H9 (cell line): ENCODE results near the gene UBE2L5. TPM values are rescaled to one million over a fixed set of nuclear protein-coding genes. Genes with fewer than 3 reads are reported as not detected.

ENCODE experiments used
- DNase-seq: peaks from one replicate; pipeline ENCODE4 v3.0.0-alpha.2; 2017
- H2AFZ ChIP-seq: one replicate; pipeline ENCODE4 v1.6.1; 2013; ENCODE audit warnings: mild to moderate bottlenecking, low read length, control low read depth, moderate library complexity
- H2AK5ac ChIP-seq: 2 replicates; pipeline ENCODE4 v1.6.1; 2013; ENCODE audit warnings: low read length, control low read depth, mixed read lengths; ENCODE audit not compliant: insufficient read length
- H2BK120ac ChIP-seq: one replicate; pipeline ENCODE4 v1.6.1; 2013; ENCODE audit warnings: low read depth, mild to moderate bottlenecking, low read length, control low read depth, inconsistent platforms; ENCODE audit not compliant: poor library complexity, severe bottlenecking
- H2BK12ac ChIP-seq: 2 replicates; pipeline ENCODE4 v1.6.1; 2013; ENCODE audit warnings: low read length, control low read depth, mixed read lengths, low read depth; ENCODE audit not compliant: insufficient read length
- H2BK15ac ChIP-seq: 2 replicates; pipeline ENCODE4 v1.6.1; 2013; ENCODE audit warnings: low read depth, low read length, control low read depth
- H2BK20ac ChIP-seq: one replicate; pipeline ENCODE4 v1.6.1; 2013; ENCODE audit warnings: low read depth, mild to moderate bottlenecking, low read length, control low read depth, inconsistent platforms; ENCODE audit not compliant: poor library complexity, severe bottlenecking
- H2BK5ac ChIP-seq: 2 replicates; pipeline ENCODE4 v1.6.1; 2013; ENCODE audit warnings: low read length, control low read depth, mixed read lengths; ENCODE audit not compliant: insufficient read length
- H3K14ac ChIP-seq: 2 replicates; pipeline ENCODE4 v1.6.1; 2013; ENCODE audit warnings: low read length, control low read depth; ENCODE audit not compliant: insufficient read depth
- H3K18ac ChIP-seq: 2 replicates; pipeline ENCODE4 v1.6.1; 2013; ENCODE audit warnings: low read depth, mild to moderate bottlenecking, mixed read lengths, low read length, control low read depth; ENCODE audit not compliant: insufficient read length
- H3K23ac ChIP-seq: 2 replicates; pipeline ENCODE4 v1.6.1; 2013; ENCODE audit warnings: low read length, control low read depth, mixed read lengths, low read depth; ENCODE audit not compliant: insufficient read length
- H3K23me2 ChIP-seq: 2 replicates; pipeline ENCODE4 v1.6.1; 2013; ENCODE audit warnings: low read depth, mild to moderate bottlenecking, mixed read lengths, low read length, control low read depth; ENCODE audit not compliant: insufficient read length, poor library complexity, severe bottlenecking
- H3K27ac ChIP-seq: 2 replicates; pipeline ENCODE4 v1.5.1; 2013; ENCODE audit warnings: low read length, control low read depth, mixed read lengths, low read depth; ENCODE audit not compliant: insufficient read length
- H3K27me3 ChIP-seq: 2 replicates; pipeline ENCODE4 v1.6.1; 2013; ENCODE audit warnings: low read length, control low read depth, inconsistent platforms; ENCODE audit not compliant: insufficient read depth
- H3K4ac ChIP-seq: 2 replicates; pipeline ENCODE4 v1.6.1; 2013; ENCODE audit warnings: low read depth, mild to moderate bottlenecking, control low read depth, inconsistent platforms, low read length, moderate library complexity
- H3K4me1 ChIP-seq: 2 replicates; pipeline ENCODE4 v1.6.1; 2013; ENCODE audit warnings: low read length, control low read depth, inconsistent platforms; ENCODE audit not compliant: insufficient read depth
- H3K4me2 ChIP-seq: 2 replicates; pipeline ENCODE4 v1.6.1; 2013; ENCODE audit warnings: low read length, control low read depth, mixed read lengths; ENCODE audit not compliant: insufficient read length, insufficient read depth
- H3K56ac ChIP-seq: 2 replicates; pipeline ENCODE4 v1.6.1; 2013; ENCODE audit warnings: low read depth, mild to moderate bottlenecking, mixed read lengths, low read length, control low read depth; ENCODE audit not compliant: insufficient read length
- H3K79me1 ChIP-seq: 2 replicates; pipeline ENCODE4 v1.6.1; 2013; ENCODE audit warnings: low read depth, mild to moderate bottlenecking, moderate library complexity, low read length, control low read depth, inconsistent platforms; ENCODE audit not compliant: insufficient read depth, poor library complexity, severe bottlenecking
- H3K79me2 ChIP-seq: 2 replicates; pipeline ENCODE4 v1.6.1; 2013; ENCODE audit warnings: low read length, control low read depth, inconsistent platforms; ENCODE audit not compliant: insufficient read depth
- H3K9ac ChIP-seq: 2 replicates; pipeline ENCODE4 v1.6.1; 2013; ENCODE audit warnings: low read length, control low read depth, mixed read lengths; ENCODE audit not compliant: insufficient read length; ENCODE audit errors: extremely low read depth
- H3K9me3 ChIP-seq: one replicate; pipeline ENCODE4 v1.6.1; 2013; ENCODE audit warnings: low read depth, low read length, inconsistent platforms; ENCODE audit not compliant: control insufficient read depth
- H3T11ph ChIP-seq: one replicate; pipeline ENCODE4 v1.6.1; 2013; ENCODE audit warnings: mild to moderate bottlenecking, low read length, control low read depth, inconsistent platforms
- H4K20me1 ChIP-seq: one replicate; pipeline ENCODE4 v1.6.1; 2013; ENCODE audit not compliant: control insufficient read depth, insufficient read length, insufficient read depth
- H4K5ac ChIP-seq: 2 replicates; pipeline ENCODE4 v1.6.1; 2013; ENCODE audit warnings: low read depth, mild to moderate bottlenecking, mixed read lengths, low read length, control low read depth; ENCODE audit not compliant: insufficient read length
- H4K8ac ChIP-seq: replicated peaks from 2 replicates; pipeline ENCODE4 v1.6.1; 2013; ENCODE audit warnings: low read length, control low read depth, mixed read lengths, low read depth; ENCODE audit not compliant: insufficient read length
- H4K91ac ChIP-seq: 2 replicates; pipeline ENCODE4 v1.6.1; 2013; ENCODE audit warnings: low read depth, mild to moderate bottlenecking, moderate library complexity, mixed read lengths, low read length, control low read depth; ENCODE audit not compliant: insufficient read length
- H3K27ac Mint-ChIP-seq, 3 experiments: 2 replicates in 2 of 3; 3 replicates in 1 of 3; pipeline ENCODE4 v1.8.0; 2020 to 2021; ENCODE audit warnings: mixed read lengths in 3 of 3, mild to moderate bottlenecking in 1 of 3, moderate library complexity in 1 of 3
- H3K27me3 Mint-ChIP-seq: 2 replicates; pipeline ENCODE4 v1.8.0; 2021; ENCODE audit warnings: low read depth, mild to moderate bottlenecking, moderate library complexity, mixed read lengths
- H3K36me3 Mint-ChIP-seq, 3 experiments: 2 replicates in 2 of 3; 3 replicates in 1 of 3; pipeline ENCODE4 v1.8.0; 2020 to 2021; ENCODE audit warnings: low read depth in 3 of 3, mixed read lengths in 3 of 3; ENCODE audit not compliant: insufficient read depth in 1 of 3
- H3K4me1 Mint-ChIP-seq, 2 experiments: 2 replicates each; pipeline ENCODE4 v1.8.0; 2020; ENCODE audit warnings: mixed read lengths in 2 of 2
- H3K4me3 Mint-ChIP-seq, 2 experiments: 2 replicates in 1 of 2; 3 replicates in 1 of 2; pipeline ENCODE4 v1.8.0; 2020 to 2021; ENCODE audit warnings: mild to moderate bottlenecking in 2 of 2, mixed read lengths in 2 of 2, moderate library complexity in 1 of 2
- H3K9me3 Mint-ChIP-seq, 2 experiments: 2 replicates in 1 of 2; 3 replicates in 1 of 2; pipeline ENCODE4 v1.8.0; 2020; ENCODE audit warnings: mild to moderate bottlenecking in 2 of 2, mixed read lengths in 2 of 2, moderate library complexity in 1 of 2
- CTCF ChIP-seq: fragments of 200-600 bp; sonication (generic); conservative IDR thresholded peaks from 3 replicates; pipeline ENCODE4 v1.8.0; 2021; ENCODE audit warnings: antibody characterized with exemption, mild to moderate bottlenecking
- WGBS: extraction: QIAGEN DNeasy Blood & Tissue Kit; methylation state at CpG from one replicate; pipeline ENCODE4 v1.1.7; 2013; ENCODE audit warnings: missing lambda C conversion rate, low lambda C conversion rate, mixed read lengths; ENCODE audit not compliant: insufficient read length; ENCODE audit errors: extremely low coverage; 5-methylcytosine and 5-hydroxymethylcytosine counted together
- total RNA-seq: library from RNA; stranded (reverse); gene quantifications from 2 replicates; pipeline ENCODE4 v1.2.1, GENCODE V29; 2021

The UBE2L5 gene
- total RNA-seq, 1 experiment from 2014 or later = 0.20 TPM

DNA sequence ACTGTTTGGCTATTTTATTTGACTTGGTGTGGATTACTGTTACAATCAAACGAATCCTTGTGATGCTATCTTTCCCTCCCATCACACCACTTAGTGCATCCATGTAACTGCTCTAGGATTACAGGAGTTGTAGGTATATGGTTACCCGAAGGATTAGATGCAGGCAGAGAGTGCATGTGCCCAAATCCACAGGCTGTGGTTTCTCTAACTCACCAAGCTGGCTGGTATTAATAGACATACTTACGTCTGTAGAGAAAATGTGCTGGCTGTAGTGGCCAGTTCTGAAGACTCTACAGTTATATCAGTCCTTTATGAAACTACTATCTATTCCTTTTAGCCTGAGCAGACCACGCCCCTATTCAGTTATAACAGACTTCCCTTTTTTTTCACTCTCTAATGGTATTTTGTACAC, 44.6 kb downstream of the UBE2L5 start:
- H2BK5ac ChIP-seq = no peak overlapping the region
- no peaks in the 10 kb centered on the region for H3K9me3 ChIP-seq
- no peak overlapping the region for H3K18ac ChIP-seq
- Mint-ChIP-seq H3K36me3 (peaks cover 20 to 25% (median 24%) of the 10 kb centered on the region in 3 experiments), H3K4me1 (peaks cover 10 to 20% of the 10 kb centered on the region in 2 experiments), H3K4me3 (peak overlapping the region in 1 of 2 experiments; percentile 95; a peak in 3 of 5 replicates), H3K9me3 (peaks cover 3% of the 10 kb centered on the region in 2 experiments; a peak in 3 of 5 replicates), H3K27me3 (peaks cover 3% of the 10 kb centered on the region; the same call in 1 of the 2 replicates), H3K27ac (no peak overlapping the region)
- H4K5ac ChIP-seq = no peak overlapping the region
- H4K91ac ChIP-seq = no peak overlapping the region
- H4K20me1 ChIP-seq = no peaks in the 10 kb centered on the region
- no peak overlapping the region for H2BK20ac ChIP-seq
- H3K14ac ChIP-seq = no peak overlapping the region
- no peak overlapping the region for H4K8ac ChIP-seq
- no peak overlapping the region for H2AK5ac ChIP-seq
- no peak overlapping the region for H3K56ac ChIP-seq
- no peak for TF ChIP-seq CTCF
- H2BK15ac ChIP-seq = no peak overlapping the region
- H3K79me1 ChIP-seq = no peaks in the 10 kb centered on the region
- H3K23ac ChIP-seq = no peak overlapping the region
- no peak overlapping the region for H2BK12ac ChIP-seq
- H3K23me2 ChIP-seq = peaks cover 4% of the 10 kb centered on the region
- no peaks in the 10 kb centered on the region for H3K27me3 ChIP-seq
- peak overlapping the region; percentile 37 for H3K4me2 ChIP-seq
- no peak overlapping the region for H2BK120ac ChIP-seq
- whole genome bisulfite sequencing = no CpG with 5 or more reads among the region's 4 CpGs
- peak overlapping the region; percentile 1 for H3K9ac ChIP-seq
- no peak overlapping the region for H2AFZ ChIP-seq
- peaks cover 3% of the 10 kb centered on the region; the same call in 1 of the 2 replicates for H3K4me1 ChIP-seq
- no peak overlapping the region for H3K27ac ChIP-seq
- H3T11ph ChIP-seq = no peak overlapping the region
- no peak overlapping the region for H3K4ac ChIP-seq
- no peak for DNase-seq
- peaks cover 7% of the 10 kb centered on the region; the same call in 1 of the 2 replicates for H3K79me2 ChIP-seq
